Measurements from ENCODE around the gene INTS11. TPM values are rescaled to one million over a fixed set of nuclear protein-coding genes. Genes with fewer than 3 reads are reported as not detected.

Gene INTS11
- polyA plus RNA-seq, 10 donors = 60.2 to 107 (median 73.9) TPM

DNA sequence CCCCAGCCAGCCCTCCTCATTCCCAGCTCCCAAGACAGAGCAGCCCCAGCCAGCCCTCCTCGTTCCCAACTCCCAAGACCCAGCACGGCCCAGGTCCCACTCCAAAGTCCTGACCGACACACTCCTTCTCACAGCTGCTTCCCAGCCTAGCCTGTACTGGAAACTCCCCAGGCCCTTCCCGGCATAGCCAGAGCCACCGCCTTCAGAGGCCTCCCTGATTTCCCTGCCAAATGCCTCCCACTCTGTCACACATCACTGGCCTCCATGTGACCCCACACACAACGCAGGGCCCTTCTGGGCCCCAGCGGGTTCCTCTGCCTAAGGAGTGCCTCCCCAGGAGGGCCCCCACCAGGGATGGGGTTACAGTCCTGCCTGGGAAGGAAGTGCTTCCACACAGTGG is 53.6 kb downstream of the INTS11 start:
- DNase-seq = no peak

DNA sequence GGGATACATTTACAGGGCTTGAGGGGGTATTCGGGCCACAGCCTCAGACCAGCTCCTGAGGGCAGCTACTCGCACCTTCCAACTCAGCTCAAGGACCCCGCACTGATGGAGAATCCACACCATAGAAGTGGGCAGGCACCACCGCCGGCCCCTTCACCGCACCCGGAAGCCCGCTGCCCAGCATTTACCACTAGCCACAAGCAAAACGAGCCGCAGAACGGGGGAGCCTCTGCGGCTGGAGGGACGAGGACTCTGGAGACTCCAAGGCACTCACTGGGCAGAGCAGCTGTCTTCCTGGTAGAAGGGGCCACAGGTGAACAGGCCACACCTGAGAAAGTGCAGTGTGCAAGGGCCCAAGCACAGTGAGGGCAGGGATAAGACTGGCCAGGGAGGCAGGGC is 56.2 kb downstream of the INTS11 start:
- no peak for DNase-seq

DNA sequence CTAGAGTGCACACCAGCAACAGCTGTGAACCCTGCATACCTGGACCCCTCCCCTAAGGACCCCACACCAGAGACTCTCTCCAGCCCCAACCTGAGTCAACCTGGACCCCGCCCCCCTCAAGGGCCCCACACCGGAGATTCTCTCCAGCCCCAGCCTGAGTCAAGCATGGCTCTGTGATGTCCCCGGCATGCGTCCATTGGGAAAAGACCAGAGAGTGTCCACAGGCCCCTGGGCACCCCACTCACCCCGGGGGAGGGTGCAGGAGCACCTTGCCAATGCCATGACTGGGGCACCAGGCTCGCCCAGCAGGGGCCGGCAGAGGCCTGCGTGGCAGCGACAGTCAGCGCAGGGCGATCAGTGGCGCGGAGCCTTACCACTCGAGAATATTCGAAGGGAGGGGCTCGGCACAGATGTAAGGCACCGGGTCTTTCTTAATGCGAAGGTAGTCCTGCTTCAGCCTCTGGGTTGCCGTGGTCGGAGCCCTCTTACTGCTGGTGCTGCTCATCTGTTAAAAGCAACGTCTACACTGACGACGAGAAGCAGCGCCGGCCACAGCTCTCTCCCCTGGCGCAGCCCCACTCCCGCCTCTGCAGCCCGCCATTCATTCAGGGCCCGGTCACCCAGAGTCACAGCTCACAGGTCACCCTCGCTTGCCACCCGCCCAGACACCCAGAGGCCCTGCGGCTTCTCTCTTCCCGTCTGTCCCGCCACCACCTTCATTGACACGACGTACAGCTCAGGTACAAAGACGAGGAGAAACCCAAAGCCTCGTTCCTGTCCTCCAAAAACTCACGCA is 56.8 kb downstream of the INTS11 start:
- DNase-seq = no peak

DNA sequence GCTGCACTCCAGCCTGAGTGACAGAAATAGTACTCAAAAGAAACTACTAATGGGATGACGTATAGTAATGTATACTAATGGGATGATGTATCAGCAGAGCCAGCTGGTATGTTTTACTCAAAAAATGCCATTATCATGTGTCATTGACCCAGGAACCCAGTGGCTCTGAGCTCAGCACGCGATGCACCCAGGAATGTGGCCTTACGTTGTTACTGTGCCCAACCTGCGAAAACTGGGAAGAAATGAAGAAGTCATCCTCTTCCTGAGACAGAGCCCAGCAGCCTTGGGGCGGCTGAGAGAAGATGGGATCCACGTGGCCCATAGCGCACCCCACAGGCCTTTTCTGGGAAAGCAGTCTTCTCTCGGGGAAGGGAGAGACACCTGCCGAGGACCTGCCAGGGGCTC is 59.6 kb downstream of the INTS11 start:
- peak in 1 of 3 donors; percentile 96 for DNase-seq

DNA sequence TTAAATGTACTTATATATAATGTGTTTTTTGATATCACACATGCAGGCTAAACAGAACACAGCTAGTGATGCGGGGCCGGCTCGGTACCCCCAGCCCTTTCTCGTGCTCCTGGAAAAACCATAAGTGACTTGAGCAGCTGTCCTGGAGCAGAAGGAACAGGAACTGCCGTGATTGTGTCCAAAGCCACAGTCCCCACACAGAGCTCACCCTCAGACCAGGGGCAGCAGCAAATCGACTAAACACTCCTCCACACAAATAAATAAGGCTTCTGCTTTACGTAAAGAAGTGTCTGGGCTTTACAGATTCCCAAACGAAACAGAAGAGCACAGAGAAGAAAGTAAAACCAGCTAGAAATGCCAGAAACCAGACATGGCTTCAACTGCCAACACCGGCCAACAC is 60.4 kb downstream of the INTS11 start:
- no peak for DNase-seq

DNA sequence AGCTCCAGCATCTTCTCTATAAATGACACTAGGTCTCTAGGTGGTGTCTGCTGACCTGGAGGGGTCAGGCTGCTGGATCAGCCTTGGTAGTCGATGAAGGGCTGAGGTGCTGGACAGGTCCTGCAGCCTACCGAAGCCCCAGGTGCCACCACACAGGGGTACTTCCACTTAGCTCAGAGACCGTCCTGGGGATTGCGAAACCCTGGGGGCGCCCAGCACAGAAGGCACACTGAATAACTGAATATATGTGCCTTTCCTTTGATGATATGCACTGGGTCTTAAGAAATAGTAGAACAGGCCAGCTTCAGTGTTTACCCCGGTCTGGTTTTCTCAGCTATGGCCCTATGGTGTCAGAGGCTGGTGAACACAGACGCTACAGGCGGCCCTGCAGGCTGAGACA is 61.7 kb downstream of the INTS11 start:
- no peak for DNase-seq

DNA sequence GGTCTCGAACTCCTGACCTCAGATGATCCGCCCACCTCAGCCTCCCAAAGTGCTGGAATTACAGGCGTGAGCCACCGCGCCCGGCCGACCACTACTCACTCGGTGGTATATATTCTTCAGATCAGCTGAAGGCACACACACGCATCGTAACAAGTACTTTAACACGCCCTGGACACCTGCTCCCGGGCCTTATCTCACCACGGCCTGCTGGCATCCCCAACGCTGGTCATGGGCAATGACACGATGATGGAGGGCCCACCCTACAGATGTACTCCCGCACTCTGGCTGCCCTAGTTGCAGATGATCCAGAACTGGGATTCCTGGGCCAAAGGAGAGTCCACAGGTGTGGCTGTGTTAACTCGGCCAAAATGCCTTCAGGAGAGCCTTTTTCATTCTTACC is 62.4 kb downstream of the INTS11 start:
- no peak for DNase-seq

Other genes starting within 250 kb of the INTS11 start
- gene C1orf159, start 208.6 kb downstream of the INTS11 start, polyA plus RNA-seq (ENCODE audit: insufficient read length in 10 of 10) = 1 to 10 TPM; 3.8 to 7.1 (median 4.6) TPM
- under 1 TPM in 7 of 10 donors, not detected in 3; 0.13 to 0.50 (median 0.27) TPM for gene TTLL10, start 150.8 kb downstream of the INTS11 start, polyA plus RNA-seq (ENCODE audit: insufficient read length in 10 of 10)
- 1 to 10 TPM; 1.9 to 4.6 (median 2.9) TPM for gene TNFRSF18, start 118.1 kb downstream of the INTS11 start, polyA plus RNA-seq (ENCODE audit: insufficient read length in 10 of 10)
- 1 to 10 TPM; 1.0 to 3.7 (median 2.0) TPM for gene TNFRSF4, start 110.5 kb downstream of the INTS11 start, polyA plus RNA-seq (ENCODE audit: insufficient read length in 10 of 10)
- gene SDF4, start 92.7 kb downstream of the INTS11 start, polyA plus RNA-seq (ENCODE audit: insufficient read length in 10 of 10) = 100 to 1,000 TPM in 2 of 10 donors, 10 to 100 TPM in 8; 73.5 to 121 (median 88.5) TPM
- 10 to 100 TPM; 12.1 to 21.2 (median 15.6) TPM for gene B3GALT6, start 92.4 kb downstream of the INTS11 start, polyA plus RNA-seq (ENCODE audit: insufficient read length in 10 of 10)
- gene C1QTNF12, start 77.9 kb downstream of the INTS11 start, polyA plus RNA-seq (ENCODE audit: insufficient read length in 10 of 10) = 1 to 10 TPM; 1.0 to 6.7 (median 2.7) TPM
- 10 to 100 TPM; 34.4 to 46.8 (median 38.4) TPM for gene UBE2J2, start 50.8 kb downstream of the INTS11 start, polyA plus RNA-seq (ENCODE audit: insufficient read length in 10 of 10)
- gene SCNN1D, start 44.2 kb downstream of the INTS11 start, polyA plus RNA-seq (ENCODE audit: insufficient read length in 10 of 10) = 1 to 10 TPM; 2.7 to 8.5 (median 4.2) TPM
- gene ACAP3, start 16.7 kb downstream of the INTS11 start, polyA plus RNA-seq (ENCODE audit: insufficient read length in 10 of 10) = 10 to 100 TPM; 23.6 to 57.8 (median 40.0) TPM
- 1 to 10 TPM; 4.1 to 9.3 (median 6.4) TPM for gene PUSL1, start 16.1 kb downstream of the INTS11 start, polyA plus RNA-seq (ENCODE audit: insufficient read length in 10 of 10)
- 10 to 100 TPM; 10.6 to 17.2 (median 14.0) TPM for gene CPTP, start 142 bp upstream of the INTS11 start, polyA plus RNA-seq (ENCODE audit: insufficient read length in 10 of 10)
- 1 to 10 TPM; 1.4 to 3.2 (median 1.9) TPM for gene TAS1R3, start 6.6 kb upstream of the INTS11 start, polyA plus RNA-seq (ENCODE audit: insufficient read length in 10 of 10)
- gene DVL1, start 24.8 kb upstream of the INTS11 start, polyA plus RNA-seq (ENCODE audit: insufficient read length in 10 of 10) = 10 to 100 TPM; 26.6 to 50.4 (median 34.9) TPM
- gene MXRA8, start 33.9 kb upstream of the INTS11 start, polyA plus RNA-seq (ENCODE audit: insufficient read length in 10 of 10) = 100 to 1,000 TPM in 2 of 10 donors, 10 to 100 TPM in 8; 52.6 to 111 (median 69.8) TPM
- 10 to 100 TPM; 44.1 to 80.7 (median 57.9) TPM for gene AURKAIP1, start 50.5 kb upstream of the INTS11 start, polyA plus RNA-seq (ENCODE audit: insufficient read length in 10 of 10)
- gene CCNL2, start 74.7 kb upstream of the INTS11 start, polyA plus RNA-seq (ENCODE audit: insufficient read length in 10 of 10) = 100 to 1,000 TPM in 9 of 10 donors, 10 to 100 TPM in 1; 99.5 to 280 (median 146) TPM
- gene MRPL20, start 82.6 kb upstream of the INTS11 start, polyA plus RNA-seq (ENCODE audit: insufficient read length in 10 of 10) = 100 to 1,000 TPM in 7 of 10 donors, 10 to 100 TPM in 3; 93.2 to 116 (median 110) TPM
- gene ANKRD65, start 96.6 kb upstream of the INTS11 start, polyA plus RNA-seq (ENCODE audit: insufficient read length in 10 of 10) = 10 to 100 TPM; 10.3 to 15.7 (median 14.3) TPM
- 10 to 100 TPM; 39.3 to 78.6 (median 50.7) TPM for gene VWA1, start 111.0 kb upstream of the INTS11 start, polyA plus RNA-seq (ENCODE audit: insufficient read length in 10 of 10)
- gene ATAD3C, start 125.0 kb upstream of the INTS11 start, polyA plus RNA-seq (ENCODE audit: insufficient read length in 10 of 10) = 1 to 10 TPM in 1 of 10 donors, under 1 TPM in 9; 0.25 to 1.5 (median 0.61) TPM
- 10 to 100 TPM in 8 of 10 donors, 1 to 10 TPM in 2; 8.5 to 14.5 (median 12.0) TPM for gene ATAD3B, start 147.1 kb upstream of the INTS11 start, polyA plus RNA-seq (ENCODE audit: insufficient read length in 10 of 10)
- 10 to 100 TPM; 10.2 to 21.1 (median 17.9) TPM for gene ATAD3A, start 187.5 kb upstream of the INTS11 start, polyA plus RNA-seq (ENCODE audit: insufficient read length in 10 of 10)
- gene TMEM240, start 216.0 kb upstream of the INTS11 start, polyA plus RNA-seq (ENCODE audit: insufficient read length in 10 of 10) = 1 to 10 TPM; 1.7 to 8.0 (median 3.5) TPM